GM19463 (cell line): ENCODE measurements around the gene LYPD8.

ENCODE experiments used
- ATAC-seq: cut with Tn5 transposase; IDR thresholded peaks from one replicate; pipeline ENCODE4 v1.9.1; 2021; ENCODE audit warnings: mild to moderate bottlenecking, moderate library complexity; ENCODE audit not compliant: unreplicated experiment

Gene LYPD8

GRCh38 chr1:248758352-248758751 lies 2.8 kb upstream of the LYPD8 start:
- no peak for ATAC-seq

GRCh38 chr1:248757784-248758195 lies 2.2 kb upstream of the LYPD8 start:
- no peak for ATAC-seq

- ATAC-seq = no peak
These were observed 1.1 kb upstream of the LYPD8 start for GRCh38 chr1:248756636-248757035.

GRCh38 chr1:248756151-248756550 lies 592 bp upstream of the LYPD8 start:
- no peak for ATAC-seq

- no peak for ATAC-seq
These were observed 1.8 kb downstream of the LYPD8 start for GRCh38 chr1:248753708-248754280.

- no peak for ATAC-seq
These were observed 2.4 kb downstream of the LYPD8 start for GRCh38 chr1:248753029-248753594.

- ATAC-seq = no peak
These were observed 3.2 kb downstream of the LYPD8 start for GRCh38 chr1:248752161-248753028.

- ATAC-seq = no peak
These were observed 3.9 kb downstream of the LYPD8 start for GRCh38 chr1:248751635-248752034.

GRCh38 chr1:248751142-248751541 lies 4.4 kb downstream of the LYPD8 start:
- ATAC-seq = no peak

GRCh38 chr1:248750496-248750895 lies 5.1 kb downstream of the LYPD8 start:
- no peak for ATAC-seq

- ATAC-seq = no peak
These were observed 7.3 kb downstream of the LYPD8 start for GRCh38 chr1:248748211-248748610.

- no peak for ATAC-seq
These were observed 14.7 kb downstream of the LYPD8 start for GRCh38 chr1:248740876-248741275.

GRCh38 chr1:248739572-248740205 lies 15.9 kb downstream of the LYPD8 start:
- no peak for ATAC-seq

- ATAC-seq = no peak
These were observed 18.1 kb downstream of the LYPD8 start for GRCh38 chr1:248737457-248737856.

GRCh38 chr1:248736977-248737376 lies 18.6 kb downstream of the LYPD8 start:
- no peak for ATAC-seq

- no peak for ATAC-seq
These were observed 22.0 kb downstream of the LYPD8 start for GRCh38 chr1:248733566-248733965.

GRCh38 chr1:248730507-248731335 lies 24.8 kb downstream of the LYPD8 start:
- no peak for ATAC-seq

- no peak for ATAC-seq
These were observed 41.3 kb downstream of the LYPD8 start for GRCh38 chr1:248714248-248714647.

- no peak for ATAC-seq
These were observed 45.2 kb downstream of the LYPD8 start for GRCh38 chr1:248710305-248710900.

- ATAC-seq = no peak
These were observed 51.0 kb downstream of the LYPD8 start for GRCh38 chr1:248704606-248705005.
